GM21447 (cell line): ENCODE data around the gene COA6.
"Not testable (repeated sequence)": the region's sequence is repeated elsewhere in the genome, so short reads cannot be mapped to it uniquely, and the experiment has no call there.

Experiments used
- ATAC-seq: cut with Tn5 transposase; IDR thresholded peaks from one replicate; pipeline ENCODE4 v1.9.1; 2021; ENCODE audit not compliant: unreplicated experiment

Gene COA6, protein sequence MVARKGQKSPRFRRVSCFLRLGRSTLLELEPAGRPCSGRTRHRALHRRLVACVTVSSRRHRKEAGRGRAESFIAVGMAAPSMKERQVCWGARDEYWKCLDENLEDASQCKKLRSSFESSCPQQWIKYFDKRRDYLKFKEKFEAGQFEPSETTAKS

DNA sequence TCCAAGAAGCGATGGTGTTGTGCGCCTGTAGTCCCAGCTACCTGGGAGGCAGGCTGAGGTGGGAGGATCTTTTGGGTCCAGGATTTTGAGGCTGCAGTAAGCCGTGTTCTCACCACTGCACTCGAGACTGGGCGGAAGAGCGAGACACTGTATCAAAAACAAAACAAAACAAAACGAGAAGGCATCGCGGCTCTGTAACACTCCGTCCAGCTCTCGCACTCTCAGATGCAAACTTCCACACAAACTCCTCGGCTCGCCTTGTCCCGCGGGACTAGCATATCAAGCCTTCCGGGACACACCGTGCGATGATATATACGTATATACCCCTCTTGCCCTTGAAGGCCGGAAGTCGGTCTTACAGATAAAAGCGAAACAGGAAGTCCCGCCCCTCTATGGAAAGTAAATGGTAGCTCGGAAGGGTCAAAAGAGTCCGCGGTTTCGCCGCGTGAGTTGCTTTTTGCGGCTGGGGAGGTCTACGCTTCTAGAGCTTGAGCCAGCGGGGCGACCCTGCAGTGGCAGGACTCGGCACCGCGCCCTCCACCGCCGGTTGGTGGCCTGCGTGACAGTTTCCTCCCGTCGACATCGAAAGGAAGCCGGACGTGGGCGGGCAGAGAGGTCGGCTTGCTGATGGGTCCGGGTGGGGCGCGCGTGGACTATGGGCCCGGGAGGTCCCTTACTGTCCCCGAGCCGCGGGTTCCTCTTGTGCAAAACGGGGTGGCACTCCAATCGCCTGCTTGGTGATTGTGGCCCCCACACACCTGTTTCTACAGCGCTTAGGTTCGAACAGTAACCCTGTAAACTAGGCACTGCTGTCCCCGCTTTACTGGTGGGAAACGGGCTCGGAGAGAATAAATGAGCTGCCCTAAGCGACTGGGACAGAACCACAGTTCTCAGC lies at the start of gene COA6:
Gene COA6, plus strand, starts transcription at position 393 of the 895 bp plus-strand sequence. Its CDS starts 11 bp downstream, at position 404.
- peak; percentile 95 for ATAC-seq

DNA sequence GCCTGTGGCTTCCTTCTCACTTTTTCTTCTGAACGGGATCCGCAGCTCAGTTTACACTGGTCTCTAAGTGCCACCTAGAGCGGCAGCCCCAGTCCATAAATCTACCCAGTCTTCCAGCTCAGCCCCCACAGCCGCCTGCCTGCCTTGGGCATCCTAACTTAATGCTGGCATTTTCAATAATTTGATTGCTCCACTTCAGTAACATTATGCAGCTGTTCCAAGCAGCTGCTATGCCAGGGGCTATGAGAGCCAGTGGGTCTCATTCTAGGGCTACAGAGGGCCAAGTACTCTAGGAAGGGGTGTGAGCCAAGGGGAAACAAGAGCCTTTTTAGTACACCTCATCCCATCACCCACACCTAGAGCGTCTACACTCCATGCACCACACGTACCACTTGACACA lies 48.4 kb upstream of the COA6 start:
- ATAC-seq = no peak

DNA sequence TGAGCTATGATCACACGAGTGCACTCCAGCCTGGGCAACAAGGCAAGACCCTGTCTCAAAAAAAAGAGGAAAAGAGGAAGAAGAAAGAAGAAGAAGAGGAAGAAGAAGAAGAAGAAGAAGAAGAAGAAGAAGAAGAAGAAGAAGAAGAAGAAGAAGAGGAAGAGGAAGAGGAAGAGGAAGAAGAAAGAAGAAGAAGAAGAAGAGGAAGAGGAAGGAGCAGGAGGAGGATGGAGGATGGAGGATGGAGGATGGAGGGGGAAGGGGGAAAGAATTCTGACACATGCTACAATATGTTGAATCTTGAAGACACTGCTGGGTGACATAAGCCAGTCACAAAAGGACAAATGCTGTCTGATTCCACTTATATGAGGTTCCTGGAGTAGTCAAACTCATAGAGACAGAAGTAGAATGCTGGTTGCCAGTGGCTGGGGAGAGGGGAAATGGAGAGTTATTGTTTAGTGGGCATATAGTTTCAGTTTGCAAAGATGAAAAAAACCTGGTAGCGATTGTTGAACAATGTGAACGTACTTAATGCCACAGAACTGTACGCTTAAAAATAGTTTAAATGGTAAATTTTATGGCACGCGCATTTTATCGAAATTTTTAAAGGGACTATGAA lies 47.3 kb upstream of the COA6 start:
- peak; percentile 45 for ATAC-seq

DNA sequence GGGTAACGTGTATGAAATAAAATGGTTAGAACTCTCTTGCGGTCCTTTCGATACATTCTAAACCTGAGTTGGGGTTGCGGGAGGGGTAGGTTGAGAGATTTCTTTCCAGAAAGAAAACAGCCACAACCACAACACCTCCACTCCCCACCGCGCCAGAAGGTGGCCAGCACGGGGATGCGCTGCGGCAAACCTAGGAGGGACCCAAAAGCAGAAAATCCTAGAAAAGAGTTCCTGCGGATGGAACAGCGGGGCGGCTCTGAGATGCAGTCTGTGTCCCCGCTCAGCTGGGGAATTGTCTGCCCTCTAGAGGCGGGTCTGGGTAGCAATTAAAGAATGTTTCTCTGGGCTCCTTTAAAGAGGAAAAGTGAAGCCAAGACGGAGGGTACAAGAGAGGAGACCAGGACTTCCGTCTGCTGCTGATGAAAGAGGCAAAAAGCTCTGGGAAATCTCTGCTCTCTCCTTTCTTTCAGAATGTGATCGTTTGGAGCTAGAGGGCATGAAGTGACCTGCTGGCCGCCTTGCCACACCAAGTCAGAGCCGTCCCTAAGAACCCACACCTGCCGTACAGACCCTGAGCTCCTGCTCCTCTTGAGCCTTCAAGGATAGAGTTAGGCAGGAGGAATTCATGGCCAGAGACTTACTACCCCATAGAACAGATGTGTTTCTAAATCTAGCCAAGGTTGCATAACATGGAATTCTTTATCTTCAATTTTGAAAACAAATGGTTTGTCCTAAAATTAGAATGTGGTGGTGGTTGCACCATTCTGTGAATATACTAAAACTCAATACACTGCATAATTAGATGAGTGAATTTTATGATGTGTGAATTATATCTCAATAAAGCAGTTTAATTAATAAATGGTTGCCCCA lies 46.5 kb upstream of the COA6 start:
- peak; percentile 77 for ATAC-seq

DNA sequence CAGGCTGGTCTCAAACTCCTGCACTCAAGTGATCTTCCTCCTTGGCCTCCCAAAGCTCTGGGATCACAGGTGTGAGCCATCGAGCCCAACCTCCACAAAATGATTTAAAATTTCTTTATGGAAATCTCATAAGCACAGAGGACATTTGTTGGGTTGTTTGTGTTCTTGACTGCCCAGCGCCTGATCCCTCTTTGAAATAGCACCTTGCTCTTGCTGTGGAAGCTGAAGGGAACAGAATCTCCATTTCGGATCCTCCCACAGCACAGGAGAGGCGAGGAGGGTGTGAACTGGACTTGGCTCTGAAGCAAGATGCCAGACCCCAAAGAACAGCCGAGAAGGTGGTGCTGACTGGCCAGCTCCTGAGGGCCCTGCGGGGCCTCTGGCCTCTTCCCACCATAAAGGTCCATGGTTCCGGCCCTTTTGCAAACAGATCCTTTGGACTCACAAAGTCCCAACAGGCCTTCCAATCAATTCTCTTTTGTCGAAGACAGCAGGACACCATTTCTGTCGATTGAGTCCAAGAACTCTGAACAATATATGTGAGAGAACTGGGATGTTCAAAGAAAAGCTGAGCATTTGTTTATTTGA lies 45.6 kb upstream of the COA6 start:
- ATAC-seq = no peak

DNA sequence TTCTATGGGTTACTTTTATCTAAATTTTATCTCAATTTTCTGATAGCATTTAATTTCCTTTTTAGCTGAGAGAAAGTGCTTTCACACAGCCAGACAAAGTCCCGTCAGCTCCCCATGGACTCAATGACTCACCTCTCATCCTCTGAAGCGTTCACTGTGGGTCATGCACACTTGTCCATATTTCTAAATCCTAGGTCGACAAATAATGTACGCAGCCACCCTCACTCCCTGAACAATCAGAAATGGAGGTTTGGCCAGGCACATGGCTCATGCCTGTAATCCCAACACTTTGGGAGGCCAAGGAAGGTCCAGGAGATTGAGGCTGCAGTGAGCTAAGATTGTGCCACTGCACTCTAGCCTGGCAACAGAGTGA lies 42.4 kb upstream of the COA6 start:
- ATAC-seq = no peak

DNA sequence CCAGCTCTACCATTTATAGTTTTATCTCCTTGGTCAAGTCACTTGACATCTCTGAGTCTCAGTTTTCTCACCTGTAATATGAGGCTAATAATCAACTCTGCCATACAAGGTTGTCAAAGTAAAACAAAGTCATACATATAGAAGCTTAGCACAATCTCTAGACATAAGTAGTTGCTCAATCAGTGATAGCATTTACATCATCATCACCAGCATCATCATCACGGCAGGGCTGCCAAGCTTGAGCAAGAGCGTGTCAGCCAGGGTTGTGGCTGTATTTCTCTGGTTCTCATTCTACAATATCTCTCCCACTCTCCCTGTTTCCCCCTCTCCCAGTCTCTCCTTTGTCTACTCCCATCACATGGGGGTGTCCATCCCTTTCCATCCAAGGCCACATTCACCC lies 41.7 kb upstream of the COA6 start:
- no peak for ATAC-seq

DNA sequence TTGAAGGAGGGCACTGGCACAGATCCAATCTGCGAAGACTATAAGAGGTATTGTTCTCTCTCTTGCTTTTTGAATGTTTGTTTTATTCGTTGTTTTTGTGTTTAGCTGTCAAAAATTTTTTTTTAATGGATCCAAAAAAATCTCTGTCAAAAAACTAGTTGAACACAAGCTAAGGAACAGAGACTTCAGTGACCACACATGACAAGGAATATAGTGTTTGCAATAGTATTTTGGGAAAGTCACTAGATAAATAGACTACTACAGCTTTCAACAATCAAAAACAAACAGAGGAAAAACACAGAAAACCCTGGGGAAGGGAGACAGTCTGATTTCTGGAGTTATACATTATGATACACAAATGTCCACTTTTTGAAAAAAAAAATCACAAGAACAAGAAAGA lies 36.9 kb upstream of the COA6 start:
- no peak for ATAC-seq

DNA sequence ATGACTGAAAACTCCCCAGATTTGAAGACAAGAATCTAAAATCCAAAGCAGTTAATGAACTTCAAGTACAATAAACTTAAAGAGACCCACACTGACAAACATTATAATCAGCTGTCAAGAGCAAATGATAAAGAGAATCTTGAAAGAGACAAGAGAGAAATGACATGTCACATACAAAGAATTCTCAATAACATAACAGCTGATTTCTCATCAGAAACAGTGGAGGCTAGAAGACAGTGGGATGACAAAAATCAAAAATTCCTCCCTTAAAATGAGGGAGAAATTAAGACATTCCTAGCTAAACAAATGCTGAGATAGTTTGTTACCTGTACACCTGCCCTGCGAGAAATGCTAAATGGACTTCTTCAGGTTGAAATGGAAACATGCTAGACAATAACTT lies 36.0 kb upstream of the COA6 start:
- no peak for ATAC-seq

DNA sequence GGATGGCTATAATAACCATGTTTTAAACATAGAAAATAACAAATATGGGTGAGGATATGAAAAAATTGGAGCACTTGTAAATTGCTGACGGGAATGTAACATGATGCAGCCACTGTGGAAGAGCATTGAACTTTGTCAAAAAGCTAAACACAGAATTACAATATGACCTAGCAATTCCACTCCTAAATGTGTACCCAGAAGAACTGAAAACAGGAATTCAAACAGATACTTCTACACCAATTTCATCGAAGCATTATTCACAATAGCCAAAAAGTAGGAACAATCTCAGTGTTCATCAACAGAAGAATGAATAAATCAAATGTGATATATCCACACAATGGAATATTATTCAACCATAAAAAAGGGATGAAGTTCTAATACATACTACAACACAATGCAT lies 32.7 kb upstream of the COA6 start:
- no peak for ATAC-seq

DNA sequence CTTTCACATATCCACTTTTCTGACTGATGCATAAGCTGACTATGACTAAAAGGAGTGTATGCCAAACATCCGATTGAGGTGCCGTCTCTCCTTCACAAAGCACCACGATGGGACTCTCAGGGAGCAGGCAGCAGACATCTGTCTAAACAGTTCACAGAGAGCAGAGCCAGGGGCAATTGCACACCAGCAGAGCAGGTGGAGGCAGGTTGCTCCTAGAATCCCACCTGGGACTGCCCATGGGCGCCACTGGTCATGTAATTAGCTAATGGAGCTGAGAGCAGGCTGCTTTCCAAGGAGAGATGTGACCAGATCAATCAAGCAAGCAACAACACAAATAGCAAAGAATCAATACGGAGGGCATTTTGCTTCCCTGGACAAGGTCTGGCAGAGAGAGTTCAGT lies 30.5 kb upstream of the COA6 start:
- no peak for ATAC-seq

DNA sequence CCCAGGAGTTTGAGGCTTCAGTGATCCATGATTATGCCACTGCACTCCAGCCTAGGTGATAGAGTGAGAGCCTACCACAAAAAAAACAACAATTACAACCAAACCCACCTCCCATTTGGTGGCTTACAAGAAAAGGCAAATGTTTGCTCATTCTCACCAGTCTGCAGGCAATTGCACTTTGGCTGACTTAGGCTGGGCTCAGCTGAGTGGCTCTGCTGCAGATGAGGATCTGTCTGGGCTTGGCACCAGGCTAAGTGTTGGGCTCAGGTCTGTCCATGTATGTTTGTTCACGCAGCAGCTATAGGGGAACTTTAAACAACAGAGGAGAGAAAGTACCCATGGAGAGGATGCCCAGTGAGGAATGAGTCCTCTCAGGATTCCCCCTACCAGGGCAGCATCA lies 28.0 kb upstream of the COA6 start:
- no peak for ATAC-seq

DNA sequence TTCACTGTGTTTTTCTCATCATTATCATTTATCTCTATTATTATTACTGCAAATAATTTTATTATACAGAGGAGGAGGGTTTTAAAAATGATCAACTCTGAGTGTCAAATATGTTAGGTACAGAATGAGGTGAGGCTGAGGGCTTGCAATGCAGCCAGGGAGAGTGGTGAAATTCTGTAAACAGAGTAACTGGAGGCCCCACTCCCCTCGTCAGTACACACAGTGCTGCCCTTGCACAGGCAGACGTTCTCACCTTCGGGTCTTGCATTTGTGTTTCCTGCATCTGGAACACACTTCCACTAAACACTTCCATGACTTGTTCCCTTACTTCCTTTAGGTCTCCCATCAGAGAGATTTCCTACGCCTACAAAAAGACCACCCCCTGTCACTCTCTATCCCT lies 24.3 kb upstream of the COA6 start:
- ATAC-seq = no peak

DNA sequence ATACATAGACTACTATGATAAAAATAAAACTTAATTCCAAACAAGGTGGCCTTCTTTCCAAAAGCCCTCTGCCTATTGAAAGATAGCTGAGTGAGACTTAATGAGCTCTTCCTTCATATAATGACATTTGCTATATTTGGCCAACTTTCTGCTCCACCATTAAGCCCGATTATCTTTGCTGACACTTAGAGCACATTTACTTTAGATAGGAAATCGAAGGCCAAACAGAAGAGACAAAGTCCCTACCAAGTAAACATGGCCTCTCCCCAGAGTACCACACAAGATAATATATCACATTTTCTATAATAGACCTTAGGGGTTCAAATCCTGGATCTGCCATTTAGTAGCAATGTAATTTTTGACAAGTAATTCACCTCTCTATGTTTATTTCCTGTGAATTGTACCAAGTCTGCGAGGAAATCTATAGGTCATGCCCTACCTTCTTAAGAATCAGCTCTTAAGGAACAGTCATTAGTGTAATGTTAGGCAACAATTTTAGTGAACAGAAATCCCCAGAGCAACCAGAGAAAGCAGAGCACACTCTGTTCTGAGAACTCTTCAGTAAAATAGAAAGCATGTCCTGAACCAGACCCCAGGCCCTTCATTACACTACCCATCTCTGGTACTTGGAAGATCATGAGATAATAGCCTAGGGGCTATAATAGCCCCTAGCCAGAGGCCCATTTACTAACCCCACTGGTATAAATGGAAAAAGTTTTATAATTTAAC lies 17.3 kb upstream of the COA6 start:
- ATAC-seq = no peak

DNA sequence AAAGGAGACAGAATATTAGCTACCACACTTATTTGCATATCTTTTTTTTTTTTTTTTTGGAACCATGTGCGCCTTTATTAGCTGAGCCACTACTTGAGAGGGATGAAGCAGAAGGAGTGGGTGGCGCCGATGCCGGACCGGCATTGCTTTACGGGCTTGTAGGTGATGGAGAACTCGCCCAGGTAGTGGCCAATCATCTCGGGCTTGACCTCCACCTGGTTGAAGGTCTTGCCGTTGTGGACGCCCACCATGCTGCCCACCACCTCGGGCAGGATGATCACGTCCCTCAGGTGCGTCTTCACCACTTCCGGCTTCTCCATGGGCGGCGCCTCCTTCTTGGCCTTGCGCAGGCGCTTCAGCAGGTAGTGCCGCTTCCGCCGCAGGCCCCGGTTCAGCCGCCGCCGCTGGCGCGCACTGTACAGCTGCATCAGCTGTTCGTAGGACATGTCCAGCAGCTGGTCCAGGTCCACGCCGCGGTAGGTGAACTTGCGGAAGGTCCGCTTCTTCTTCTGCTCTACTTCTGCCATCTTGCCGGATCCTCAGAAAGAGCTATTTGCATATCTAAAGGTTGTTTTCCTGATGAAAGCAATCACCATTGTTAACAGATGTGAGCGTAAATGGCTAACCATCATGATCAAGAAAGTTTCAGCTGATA lies 16.5 kb upstream of the COA6 start:
- not testable (repeated sequence) for ATAC-seq

DNA sequence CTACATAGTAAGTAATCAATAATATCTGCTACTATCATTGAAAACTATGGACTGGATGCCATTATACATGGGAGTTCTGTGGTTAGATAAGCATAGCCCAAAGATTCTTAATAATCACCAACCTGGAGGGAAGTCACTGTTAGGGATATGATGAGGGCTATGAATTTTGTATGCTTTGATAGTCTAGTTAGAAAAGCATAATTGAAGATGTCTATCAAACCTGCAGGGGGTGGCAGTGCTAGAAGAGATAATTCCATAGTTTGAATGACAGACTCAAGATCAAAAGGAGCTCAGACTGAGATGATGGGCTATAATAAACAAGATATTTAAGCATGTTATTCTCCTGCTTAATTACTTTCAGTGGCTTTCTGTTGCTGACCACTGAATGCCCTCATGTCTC lies 15.4 kb upstream of the COA6 start:
- no peak for ATAC-seq

DNA sequence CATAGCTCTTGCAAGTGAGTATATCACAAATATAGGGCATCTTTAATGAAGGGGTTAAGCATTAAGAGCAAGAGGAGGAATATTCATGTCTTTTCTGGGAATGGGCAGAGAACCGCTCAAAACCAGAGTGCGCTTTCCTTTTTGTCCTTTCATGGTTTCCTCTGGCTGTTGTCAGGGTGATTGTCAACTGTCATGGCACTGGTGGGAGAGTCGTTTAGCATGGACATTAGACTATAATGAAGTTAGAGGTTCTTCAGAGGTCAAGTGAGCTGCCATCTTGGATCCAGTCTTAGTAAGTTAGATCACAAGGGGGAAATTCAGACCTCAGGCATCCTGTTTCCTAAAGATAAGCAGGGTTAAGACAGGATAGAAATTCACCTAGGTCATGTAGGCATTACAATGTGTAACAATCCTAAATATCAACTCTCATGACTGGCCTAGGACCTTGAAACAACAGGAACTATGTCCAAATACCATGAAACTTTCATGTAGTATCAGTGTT lies 12.1 kb upstream of the COA6 start:
- ATAC-seq = no peak

DNA sequence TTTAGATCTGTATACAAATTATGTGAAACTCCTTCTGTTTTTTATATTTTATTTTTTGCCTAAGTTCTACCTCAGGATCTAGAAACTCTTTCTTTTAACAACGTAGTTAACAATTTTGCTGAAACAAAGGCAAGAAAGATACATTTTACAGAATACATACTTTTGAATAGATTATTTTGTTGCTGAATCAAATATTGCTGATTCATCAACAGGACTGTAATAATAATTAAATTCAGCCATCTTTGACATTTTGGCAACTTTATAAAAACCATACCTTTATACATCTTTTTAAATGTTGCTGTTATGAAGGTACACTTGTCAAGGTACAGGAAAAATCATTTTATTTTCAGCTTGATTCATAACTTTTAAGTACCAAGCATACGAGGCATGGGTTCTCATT lies 10.7 kb upstream of the COA6 start:
- ATAC-seq = no peak

DNA sequence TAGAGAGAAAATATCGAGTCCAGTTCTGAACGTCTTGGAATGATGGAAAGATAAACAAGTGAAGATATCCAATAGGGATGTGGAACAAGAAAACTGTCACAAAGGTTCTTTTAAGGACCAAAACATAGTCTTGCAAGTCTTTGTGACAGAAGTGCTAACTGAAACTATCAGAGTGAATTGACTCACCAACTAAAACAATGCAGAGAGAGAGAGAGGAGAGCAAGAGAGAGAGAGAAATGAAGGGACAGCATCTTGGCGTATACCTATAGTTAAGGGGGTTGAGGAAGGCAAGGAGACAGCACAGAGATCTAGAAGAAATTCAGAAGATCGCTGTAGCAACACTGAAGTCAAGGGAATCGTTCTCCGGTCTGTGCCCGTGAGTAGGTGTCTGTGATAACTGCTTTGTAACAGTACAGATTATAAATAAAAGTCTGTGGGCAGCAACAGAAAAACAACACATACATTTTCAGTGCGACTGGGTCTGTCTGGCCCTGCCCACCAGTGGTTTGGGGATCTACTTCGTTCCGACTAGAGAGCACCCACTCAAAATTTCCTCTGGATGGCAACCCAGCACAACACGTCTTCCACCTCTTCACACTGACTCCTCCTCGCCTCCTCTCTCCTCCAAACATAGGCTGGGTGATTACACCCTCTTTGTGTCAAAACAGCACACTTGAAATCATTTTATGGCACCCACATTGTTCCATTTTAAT lies 4.8 kb upstream of the COA6 start:
- no peak for ATAC-seq
